Retinal pigment epithelial cell (primary cell): Measurements from ENCODE around the gene OCA2.

Experiments used
- DNase-seq: peaks from one replicate; pipeline ENCODE4 v3.0.0-alpha.2; 2010; ENCODE audit warnings: low read depth
- H3K4me3 ChIP-seq: 2 replicates; pipeline ENCODE4 v1.5.1; 2011; ENCODE audit warnings: mild to moderate bottlenecking, low read length, control low read depth, moderate library complexity
- CTCF ChIP-seq: conservative IDR thresholded peaks from 2 replicates; pipeline ENCODE4 v1.5.1; 2011; ENCODE audit warnings: low read depth, low read length, control low read depth, inconsistent platforms

Gene OCA2

GRCh38 chr15:28112962-28113361, 13.8 kb upstream of the OCA2 start:
- no peak for DNase-seq
- TF ChIP-seq CTCF: no peak
- no peak overlapping the region for H3K4me3 ChIP-seq

- H3K4me3 ChIP-seq: no peak overlapping the region
- no peak for DNase-seq
- no peak for TF ChIP-seq CTCF
Measured at GRCh38 chr15:28112101-28112760, 13.1 kb upstream of the OCA2 start.

GRCh38 chr15:28111543-28111942, 12.4 kb upstream of the OCA2 start:
- DNase-seq: no peak
- no peak overlapping the region for H3K4me3 ChIP-seq
- TF ChIP-seq CTCF: no peak

- no peak for DNase-seq
- no peak for TF ChIP-seq CTCF
- H3K4me3 ChIP-seq: no peak overlapping the region
Measured at GRCh38 chr15:28110481-28110881, 11.4 kb upstream of the OCA2 start.

GRCh38 chr15:28109626-28110455, 10.7 kb upstream of the OCA2 start:
- no peak overlapping the region for H3K4me3 ChIP-seq
- DNase-seq: no peak
- no peak for TF ChIP-seq CTCF

- no peak for DNase-seq
- H3K4me3 ChIP-seq: no peak overlapping the region
- no peak for TF ChIP-seq CTCF
Measured at GRCh38 chr15:28107904-28108275, 8.8 kb upstream of the OCA2 start.
